ENCODE data around the gene RBFOX2. TPM values are rescaled to one million over a fixed set of nuclear protein-coding genes. Genes with fewer than 3 reads are reported as not detected.

RBFOX2 gene
- total RNA-seq, 1 donor from 2014 or later: 147 TPM

DNA sequence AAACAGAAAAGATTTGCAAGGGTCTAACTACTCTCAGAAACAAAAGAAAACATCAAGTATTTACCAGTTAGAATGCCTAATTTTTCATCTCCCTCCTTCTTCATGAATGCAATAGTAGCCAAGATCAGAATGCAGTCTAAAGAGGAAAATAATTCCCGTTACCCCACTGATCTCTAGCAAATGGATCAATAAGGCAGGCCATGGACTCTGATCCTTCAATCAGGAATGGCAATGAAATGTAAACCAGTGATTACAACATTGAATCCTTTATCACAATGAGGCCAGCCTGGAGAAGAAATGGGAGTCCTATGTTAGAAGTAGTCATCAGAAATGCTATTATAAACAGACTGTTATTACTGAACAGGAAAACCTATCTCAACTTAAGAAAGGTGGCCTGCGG, 204.4 kb downstream of the RBFOX2 start:
- Mint-ChIP-seq H3K27me3 (ENCODE audit: low read depth) (no peaks in the 10 kb centered on the region), H3K36me3 (ENCODE audit: low read depth) (peaks cover 2% of the 10 kb centered on the region), H3K4me3 (ENCODE audit: unreplicated experiment) (no peak overlapping the region), H3K4me1 (ENCODE audit: low read depth) (peaks cover 26% of the 10 kb centered on the region), H3K9me3 (ENCODE audit: low read depth) (peaks cover 2% of the 10 kb centered on the region), H3K27ac (ENCODE audit: unreplicated experiment) (no peak overlapping the region)
- no peak for DNase-seq (ENCODE audit: low spot score)
- TF ChIP-seq, protein P1, sequence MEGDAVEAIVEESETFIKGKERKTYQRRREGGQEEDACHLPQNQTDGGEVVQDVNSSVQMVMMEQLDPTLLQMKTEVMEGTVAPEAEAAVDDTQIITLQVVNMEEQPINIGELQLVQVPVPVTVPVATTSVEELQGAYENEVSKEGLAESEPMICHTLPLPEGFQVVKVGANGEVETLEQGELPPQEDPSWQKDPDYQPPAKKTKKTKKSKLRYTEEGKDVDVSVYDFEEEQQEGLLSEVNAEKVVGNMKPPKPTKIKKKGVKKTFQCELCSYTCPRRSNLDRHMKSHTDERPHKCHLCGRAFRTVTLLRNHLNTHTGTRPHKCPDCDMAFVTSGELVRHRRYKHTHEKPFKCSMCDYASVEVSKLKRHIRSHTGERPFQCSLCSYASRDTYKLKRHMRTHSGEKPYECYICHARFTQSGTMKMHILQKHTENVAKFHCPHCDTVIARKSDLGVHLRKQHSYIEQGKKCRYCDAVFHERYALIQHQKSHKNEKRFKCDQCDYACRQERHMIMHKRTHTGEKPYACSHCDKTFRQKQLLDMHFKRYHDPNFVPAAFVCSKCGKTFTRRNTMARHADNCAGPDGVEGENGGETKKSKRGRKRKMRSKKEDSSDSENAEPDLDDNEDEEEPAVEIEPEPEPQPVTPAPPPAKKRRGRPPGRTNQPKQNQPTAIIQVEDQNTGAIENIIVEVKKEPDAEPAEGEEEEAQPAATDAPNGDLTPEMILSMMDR (IDR thresholded peaks at IDR 0.05): no peak

DNA sequence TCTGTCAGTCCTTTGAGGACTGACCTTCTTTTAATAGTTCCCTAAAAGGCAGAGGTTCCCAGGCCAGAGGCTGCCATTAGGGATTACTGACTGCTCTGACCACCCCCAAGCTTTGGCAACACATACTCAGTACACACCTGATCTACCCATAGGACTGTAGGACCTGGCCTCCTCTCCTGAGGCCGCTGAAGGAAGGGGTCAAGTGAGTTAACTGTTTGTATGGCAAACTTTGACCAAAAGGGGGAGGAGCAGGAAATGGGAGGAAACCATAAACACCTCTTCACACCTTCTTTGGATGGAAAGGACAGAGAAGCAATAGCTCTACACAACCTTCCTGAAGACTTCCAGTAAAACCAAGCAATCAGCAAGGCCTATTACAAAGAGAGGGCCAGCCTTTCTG, 207.0 kb downstream of the RBFOX2 start:
- TF ChIP-seq, protein P1 (IDR thresholded peaks at IDR 0.05): no peak
- no peak for DNase-seq (ENCODE audit: low spot score)
- peaks cover 28% of the 10 kb centered on the region for H3K4me1 Mint-ChIP-seq (ENCODE audit: low read depth)
- no peak overlapping the region for H3K4me3 Mint-ChIP-seq (ENCODE audit: unreplicated experiment)
- H3K27me3 Mint-ChIP-seq (ENCODE audit: low read depth): no peaks in the 10 kb centered on the region
- H3K9me3 Mint-ChIP-seq (ENCODE audit: low read depth): peaks cover 2% of the 10 kb centered on the region
- H3K36me3 Mint-ChIP-seq (ENCODE audit: low read depth): peaks cover 2% of the 10 kb centered on the region
- H3K27ac Mint-ChIP-seq (ENCODE audit: unreplicated experiment): no peak overlapping the region

- H3K4me1 Mint-ChIP-seq (ENCODE audit: low read depth): peaks cover 38% of the 10 kb centered on the region
- DNase-seq (ENCODE audit: low spot score): no peak
Observed at GRCh38 chr22:35819421-35819820, 209.2 kb downstream of the RBFOX2 start.

DNA sequence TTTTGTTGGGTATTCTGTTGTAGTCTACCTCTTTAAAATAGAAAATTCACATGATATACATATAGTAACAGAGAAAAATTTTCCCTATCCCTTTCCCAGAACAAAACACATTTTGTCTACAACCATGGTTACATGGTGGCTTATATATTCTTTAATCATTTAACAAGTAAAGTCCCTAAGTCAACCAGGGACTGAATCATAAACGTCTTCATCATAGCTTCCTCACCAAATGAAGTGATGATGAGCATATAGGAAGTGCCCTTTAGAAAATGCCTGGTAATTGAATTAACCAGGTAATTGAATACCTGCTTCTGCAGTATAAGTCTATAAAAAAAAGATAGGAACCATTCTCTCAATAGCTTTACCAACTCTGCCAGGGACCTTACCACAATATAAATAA, 209.7 kb downstream of the RBFOX2 start:
- Mint-ChIP-seq H3K36me3 (ENCODE audit: low read depth) (no peaks in the 10 kb centered on the region), H3K4me3 (ENCODE audit: unreplicated experiment) (no peak overlapping the region), H3K9me3 (ENCODE audit: low read depth) (no peaks in the 10 kb centered on the region), H3K4me1 (ENCODE audit: low read depth) (peaks cover 34% of the 10 kb centered on the region), H3K27ac (ENCODE audit: unreplicated experiment) (no peak overlapping the region), H3K27me3 (ENCODE audit: low read depth) (no peaks in the 10 kb centered on the region)
- no peak for DNase-seq (ENCODE audit: low spot score)
- TF ChIP-seq, protein P1 (IDR thresholded peaks at IDR 0.05): no peak

More at GRCh38 chr22:35819421-35819820, 209.2 kb downstream of the RBFOX2 start:
- TF ChIP-seq, protein P1 (IDR thresholded peaks at IDR 0.05): no peak
- peaks cover 2% of the 10 kb centered on the region for H3K36me3 Mint-ChIP-seq (ENCODE audit: low read depth)
- H3K27ac Mint-ChIP-seq (ENCODE audit: unreplicated experiment): no peak overlapping the region
- no peaks in the 10 kb centered on the region for H3K27me3 Mint-ChIP-seq (ENCODE audit: low read depth)
- no peak overlapping the region for H3K4me3 Mint-ChIP-seq (ENCODE audit: unreplicated experiment)
- peaks cover 2% of the 10 kb centered on the region for H3K9me3 Mint-ChIP-seq (ENCODE audit: low read depth)

- DNase-seq (ENCODE audit: low spot score): no peak
- H3K27me3 Mint-ChIP-seq (ENCODE audit: low read depth): no peaks in the 10 kb centered on the region
- TF ChIP-seq, protein P1 (IDR thresholded peaks at IDR 0.05): no peak
- peaks cover 22% of the 10 kb centered on the region for H3K36me3 Mint-ChIP-seq (ENCODE audit: low read depth)
- H3K27ac Mint-ChIP-seq (ENCODE audit: unreplicated experiment): peak overlapping the region; percentile 46
- peaks cover 26% of the 10 kb centered on the region for H3K4me1 Mint-ChIP-seq (ENCODE audit: low read depth)
- no peak overlapping the region for H3K4me3 Mint-ChIP-seq (ENCODE audit: unreplicated experiment)
- peaks cover 4% of the 10 kb centered on the region for H3K9me3 Mint-ChIP-seq (ENCODE audit: low read depth)
Observed at GRCh38 chr22:35812600-35812999, 216.0 kb downstream of the RBFOX2 start.

Data from chondrocyte (in vitro differentiated cells).